Suprapubic skin (tissue), 4 donors: Measurements from ENCODE around the gene GAL3ST2. TPM values are rescaled to one million over a fixed set of nuclear protein-coding genes. Genes with fewer than 3 reads are reported as not detected.

Experiments
- DNase-seq, 2 donors: peaks; one replicate each; pipeline ENCODE4 v3.0.0-alpha.2; 2019; ENCODE audit warnings: low spot score in 2 of 2
- H3K27ac ChIP-seq: fragments of 200-600 bp; sonication (generic); one replicate; pipeline ENCODE4 v1.5.1; 2019
- H3K27me3 ChIP-seq: fragments of 200-600 bp; sonication (generic); one replicate; pipeline ENCODE4 v1.5.1; 2019
- H3K36me3 ChIP-seq: fragments of 200-600 bp; sonication (generic); one replicate; pipeline ENCODE4 v1.5.1; 2019
- H3K4me1 ChIP-seq: fragments of 200-600 bp; sonication (generic); one replicate; pipeline ENCODE4 v1.5.1; 2019
- H3K4me3 ChIP-seq: fragments of 200-600 bp; sonication (generic); one replicate; pipeline ENCODE4 v1.5.1; 2019; ENCODE audit warnings: mild to moderate bottlenecking
- H3K9me3 ChIP-seq: fragments of 200-600 bp; sonication (generic); one replicate; pipeline ENCODE4 v1.5.1; 2019
- EP300 ChIP-seq: sonication (generic); formaldehyde crosslinking; IDR thresholded peaks from one replicate; pipeline ENCODE4 v1.6.1; 2017; ENCODE audit warnings: antibody characterized with exemption
- POLR2A ChIP-seq, 2 donors: fragments of 450-650 bp; IDR thresholded peaks; one replicate each; pipeline ENCODE4 v1.6.1; 2017; ENCODE audit warnings: antibody characterized with exemption in 2 of 2, mild to moderate bottlenecking in 2 of 2, moderate library complexity in 2 of 2
- POLR2AphosphoS5 ChIP-seq, 3 donors: sonication (generic); formaldehyde crosslinking; IDR thresholded peaks; one replicate each; pipeline ENCODE4 v1.6.1; 2017; ENCODE audit warnings: antibody characterized with exemption in 3 of 3
- WGBS: methylation state at CpG from one replicate; pipeline ENCODE4 v1.1.5; 2018; 5-methylcytosine and 5-hydroxymethylcytosine counted together
- total RNA-seq, 4 donors: library from RNA; depleted of rRNA; stranded (reverse); fragments of >200 nt; gene quantifications; one replicate each; pipeline ENCODE4 v1.1.0, GENCODE V29; 2016
- TF ChIP-seq, protein P1 (sequence below), 2 donors: fragments of 200-600 bp in 1 of 2; fragments of 450-650 bp in 1 of 2; sonication (generic) in 1 of 2; IDR thresholded peaks; one replicate each; pipeline ENCODE4 v1.5.1; 2016 to 2019; ENCODE audit warnings: antibody characterized with exemption in 2 of 2, mild to moderate bottlenecking in 1 of 2, moderate library complexity in 1 of 2

The GAL3ST2 gene
- total RNA-seq, 4 donors from 2014 or later, result not detected

DNA sequence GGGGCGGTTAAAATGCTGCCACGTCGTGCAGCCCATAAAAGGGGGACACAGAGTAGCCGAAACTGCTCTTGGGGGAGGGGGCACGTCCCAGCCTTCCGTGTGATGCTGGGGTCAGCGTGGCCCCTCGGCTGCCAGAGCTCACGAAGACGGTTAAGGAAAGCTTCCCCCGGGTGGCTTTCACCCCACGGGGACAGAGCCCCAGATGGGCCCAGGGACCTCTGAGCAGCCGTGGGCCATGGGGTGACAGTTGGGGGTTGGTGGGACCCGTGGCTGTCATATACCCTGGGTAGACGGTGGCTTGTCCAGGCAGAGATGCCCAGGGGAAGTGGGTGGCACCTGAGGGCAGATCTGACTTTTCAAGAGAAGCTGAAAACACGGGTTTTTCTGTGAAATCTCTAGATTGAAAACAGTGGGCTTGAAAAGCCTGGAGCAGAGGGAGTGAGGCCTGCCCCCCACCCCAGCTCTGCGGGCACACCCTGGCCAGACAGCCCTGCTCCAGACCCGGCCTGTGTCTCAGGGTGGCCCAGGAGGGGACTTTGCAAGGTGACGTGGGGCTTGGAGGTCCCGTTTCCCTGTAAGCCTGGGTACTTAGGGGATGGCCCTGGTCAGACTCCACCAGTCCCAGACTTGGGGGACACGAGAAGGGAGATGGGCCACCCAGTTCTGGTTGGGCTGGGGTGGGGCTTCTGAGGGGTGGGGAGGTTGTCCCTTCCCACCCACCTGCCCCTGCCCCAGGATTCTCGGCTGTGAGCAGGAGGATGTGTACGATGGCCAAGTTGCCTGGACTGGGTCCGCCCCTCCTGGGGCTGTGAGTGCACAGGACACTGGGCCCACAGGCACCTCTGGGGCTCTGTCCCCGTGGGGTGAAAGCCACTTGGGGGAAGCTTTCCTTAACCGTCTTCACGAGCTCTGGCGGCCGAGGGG lies 33.0 kb downstream of the GAL3ST2 start:
- 86% methylated on average over 18 of the region's 29 CpGs for WGBS
- DNase-seq, result peak in 1 of 2 donors; percentile 61

DNA sequence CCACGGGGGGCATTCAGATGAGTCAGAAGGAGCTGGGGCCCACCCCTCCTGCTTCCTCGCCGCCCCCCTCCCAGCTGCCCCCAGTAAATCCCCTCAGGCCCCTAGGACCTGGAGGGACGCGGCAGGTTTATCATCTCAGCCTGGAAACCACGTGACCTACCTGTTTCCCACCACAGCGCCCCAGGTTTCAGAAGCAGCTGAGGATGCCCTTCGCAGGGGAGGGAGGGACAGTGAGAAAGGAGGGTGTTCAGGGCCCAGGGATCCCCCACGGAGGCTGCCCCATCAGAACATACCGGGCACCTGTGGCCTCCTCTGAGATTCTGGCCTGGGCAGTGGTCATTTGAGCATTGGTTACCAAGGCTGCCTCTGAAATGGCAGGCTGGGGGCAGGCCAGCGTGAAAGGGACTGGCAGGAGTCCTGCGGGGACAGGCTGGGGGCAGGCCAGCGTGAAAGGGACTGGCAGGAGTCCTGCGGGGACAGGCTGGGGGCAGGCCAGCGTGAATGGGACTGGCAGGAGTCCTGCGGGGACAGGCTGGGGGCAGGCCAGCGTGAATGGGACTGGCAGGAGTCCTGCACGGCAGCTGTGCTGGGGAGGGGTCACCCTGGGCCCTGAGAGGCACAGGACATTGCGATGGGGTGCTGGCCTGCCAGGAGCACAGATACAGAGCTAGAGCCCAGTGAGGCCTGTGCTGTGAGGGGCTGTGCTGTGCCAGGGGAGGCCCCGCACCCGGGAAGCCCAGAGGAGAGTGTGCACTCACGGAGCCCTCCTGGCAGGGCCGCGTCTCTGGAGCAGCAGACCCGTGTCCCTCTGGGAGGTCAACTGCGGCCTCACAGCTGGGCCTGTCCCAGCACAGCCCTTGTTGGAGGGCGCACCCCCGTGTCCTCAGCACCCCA lies 33.9 kb downstream of the GAL3ST2 start:
- TF ChIP-seq EP300 (no peak), POLR2A (IDR thresholded peaks at IDR 0.05) (no peak), POLR2AphosphoS5 (IDR thresholded peaks at IDR 0.05) (no peak)
- TF ChIP-seq, protein P1, sequence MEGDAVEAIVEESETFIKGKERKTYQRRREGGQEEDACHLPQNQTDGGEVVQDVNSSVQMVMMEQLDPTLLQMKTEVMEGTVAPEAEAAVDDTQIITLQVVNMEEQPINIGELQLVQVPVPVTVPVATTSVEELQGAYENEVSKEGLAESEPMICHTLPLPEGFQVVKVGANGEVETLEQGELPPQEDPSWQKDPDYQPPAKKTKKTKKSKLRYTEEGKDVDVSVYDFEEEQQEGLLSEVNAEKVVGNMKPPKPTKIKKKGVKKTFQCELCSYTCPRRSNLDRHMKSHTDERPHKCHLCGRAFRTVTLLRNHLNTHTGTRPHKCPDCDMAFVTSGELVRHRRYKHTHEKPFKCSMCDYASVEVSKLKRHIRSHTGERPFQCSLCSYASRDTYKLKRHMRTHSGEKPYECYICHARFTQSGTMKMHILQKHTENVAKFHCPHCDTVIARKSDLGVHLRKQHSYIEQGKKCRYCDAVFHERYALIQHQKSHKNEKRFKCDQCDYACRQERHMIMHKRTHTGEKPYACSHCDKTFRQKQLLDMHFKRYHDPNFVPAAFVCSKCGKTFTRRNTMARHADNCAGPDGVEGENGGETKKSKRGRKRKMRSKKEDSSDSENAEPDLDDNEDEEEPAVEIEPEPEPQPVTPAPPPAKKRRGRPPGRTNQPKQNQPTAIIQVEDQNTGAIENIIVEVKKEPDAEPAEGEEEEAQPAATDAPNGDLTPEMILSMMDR (IDR thresholded peaks at IDR 0.05), result no peak
- Histone ChIP-seq H3K4me1 (no peaks in the 10 kb centered on the region), H3K27ac (no peak overlapping the region), H3K36me3 (no peaks in the 10 kb centered on the region), H3K27me3 (peaks cover 7% of the 10 kb centered on the region), H3K9me3 (no peaks in the 10 kb centered on the region), H3K4me3 (no peak overlapping the region)
- peak in 1 of 2 donors; percentile 46 for DNase-seq
- WGBS, result 74% methylated on average over 20 of the region's 28 CpGs

More for the DNA sequence above, 33.0 kb downstream of the GAL3ST2 start:
- H3K4me1 ChIP-seq, result peaks cover 3% of the 10 kb centered on the region
- no peaks in the 10 kb centered on the region for H3K9me3 ChIP-seq
- H3K27me3 ChIP-seq, result peaks cover 6% of the 10 kb centered on the region
- TF ChIP-seq, protein P1 (IDR thresholded peaks at IDR 0.05), result no peak
- TF ChIP-seq POLR2A (IDR thresholded peaks at IDR 0.05) (no peak), POLR2AphosphoS5 (IDR thresholded peaks at IDR 0.05) (no peak), EP300 (no peak)
- no peak overlapping the region for H3K27ac ChIP-seq
- H3K4me3 ChIP-seq, result no peak overlapping the region
- no peaks in the 10 kb centered on the region for H3K36me3 ChIP-seq

DNA sequence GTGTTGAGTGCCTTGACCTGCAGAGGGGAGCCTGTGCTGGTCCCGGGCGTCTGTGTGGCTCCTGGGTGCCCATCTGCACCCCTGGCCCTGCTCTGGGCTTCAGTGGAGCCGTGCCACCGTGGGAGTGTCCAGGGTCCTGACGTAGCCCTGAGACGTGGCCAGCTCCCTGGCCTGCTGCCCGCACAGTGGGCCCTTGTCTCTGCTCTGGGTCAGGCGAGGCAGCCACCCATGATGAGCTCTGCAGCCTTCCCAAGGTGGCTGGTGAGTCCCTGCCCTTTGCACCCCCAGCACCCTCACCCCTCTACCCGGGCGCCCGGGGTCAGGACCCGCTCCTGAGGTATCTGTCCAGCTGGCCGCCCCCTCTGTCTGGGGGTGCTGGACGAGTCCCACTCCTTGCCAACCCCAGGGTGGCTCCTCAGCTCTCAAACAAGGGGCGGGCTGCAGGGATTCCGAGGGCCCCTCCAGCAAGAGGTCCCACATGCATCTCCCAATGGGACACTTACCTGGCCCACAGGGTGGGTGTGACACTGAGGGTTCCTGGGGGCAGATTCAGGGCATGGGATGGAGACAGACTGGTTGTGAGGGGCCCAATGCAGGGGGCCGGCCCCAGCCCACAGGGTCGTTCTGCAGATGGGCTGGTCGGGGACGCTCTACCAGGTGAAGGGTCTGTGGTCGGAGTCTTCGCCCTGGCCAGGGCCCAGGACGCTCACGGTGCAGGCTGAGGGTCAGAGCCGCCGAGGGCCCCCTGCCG lies 34.8 kb downstream of the GAL3ST2 start:
- Histone ChIP-seq H3K27ac (no peak overlapping the region), H3K4me3 (no peak overlapping the region), H3K9me3 (no peaks in the 10 kb centered on the region), H3K36me3 (no peaks in the 10 kb centered on the region), H3K27me3 (peaks cover 13% of the 10 kb centered on the region), H3K4me1 (no peaks in the 10 kb centered on the region)
- TF ChIP-seq, protein P1 (IDR thresholded peaks at IDR 0.05), result no peak
- TF ChIP-seq POLR2A (IDR thresholded peaks at IDR 0.05) (no peak), POLR2AphosphoS5 (IDR thresholded peaks at IDR 0.05) (no peak), EP300 (no peak)
- DNase-seq, result peak in 1 of 2 donors; percentile 50
- 83% methylated on average over 15 of the region's 27 CpGs for WGBS

DNA sequence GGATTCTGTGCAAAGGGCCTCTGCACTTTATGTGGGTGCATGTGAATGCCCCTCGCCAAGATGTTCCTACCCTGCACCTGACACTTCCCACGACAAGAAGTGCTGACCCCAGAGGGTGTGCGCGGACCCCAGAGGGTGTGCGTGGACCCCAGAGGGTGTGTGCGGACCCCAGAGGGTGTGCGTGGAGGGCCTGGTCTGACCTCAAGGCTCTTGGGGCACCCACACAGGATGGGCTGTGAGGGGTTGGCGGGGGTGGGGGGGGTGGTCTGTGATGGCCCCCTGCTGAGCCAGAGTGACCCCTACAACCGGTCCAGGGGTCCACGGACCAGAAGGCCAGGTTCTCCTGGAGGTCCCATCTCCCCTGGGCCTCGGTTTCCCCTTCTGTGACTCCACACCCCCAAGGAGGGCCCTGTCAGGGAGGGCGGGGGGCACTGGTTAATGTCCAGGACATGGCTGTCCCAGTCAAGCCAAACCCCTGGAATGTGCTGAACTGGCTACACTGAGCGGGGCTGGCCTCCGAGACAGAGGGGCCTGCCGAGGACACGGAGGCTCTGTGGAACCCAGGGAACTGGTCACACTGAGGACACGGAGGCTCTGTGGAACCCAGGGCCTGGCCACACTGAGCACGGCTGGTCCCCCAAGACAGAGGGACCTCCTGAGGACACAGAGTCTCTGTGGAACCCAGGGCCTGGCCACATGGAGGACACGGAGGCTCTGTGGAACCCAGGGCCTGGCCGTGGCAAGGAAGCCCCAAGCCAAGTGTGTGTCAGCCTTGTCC lies 35.5 kb downstream of the GAL3ST2 start:
- no peaks in the 10 kb centered on the region for H3K36me3 ChIP-seq
- H3K27ac ChIP-seq, result no peak overlapping the region
- peaks cover 21% of the 10 kb centered on the region for H3K27me3 ChIP-seq
- TF ChIP-seq, protein P1 (IDR thresholded peaks at IDR 0.05), result no peak
- no peak for TF ChIP-seq EP300
- no peak for TF ChIP-seq POLR2AphosphoS5 (IDR thresholded peaks at IDR 0.05)
- no peak for TF ChIP-seq POLR2A (IDR thresholded peaks at IDR 0.05)
- no peaks in the 10 kb centered on the region for H3K4me1 ChIP-seq
- DNase-seq, result peak in 1 of 2 donors; percentile 53
- H3K9me3 ChIP-seq, result no peaks in the 10 kb centered on the region
- no peak overlapping the region for H3K4me3 ChIP-seq
- WGBS, result 91% methylated on average over 13 of the region's 20 CpGs
